DND-41 (cell line): ENCODE measurements around the gene ISYNA1.
"Not testable (repeated sequence)": the region's sequence is repeated elsewhere in the genome, so short reads cannot be mapped to it uniquely, and the experiment has no call there.

ENCODE experiments used
- ATAC-seq: fragments of 200-7000 bp; cut with Tn5 transposase; 3 replicates; pipeline ENCODE4 v1.9.1; 2021; ENCODE audit warnings: low read depth; ENCODE audit not compliant: insufficient read depth
- DNase-seq: peaks from one replicate; pipeline ENCODE4 v3.0.0-alpha.2; 2020
- H2AFZ ChIP-seq: 2 replicates; pipeline ENCODE4 v1.6.0; 2012; ENCODE audit warnings: low read depth, low read length
- H3K27ac ChIP-seq: 2 replicates; pipeline ENCODE4 v1.5.1; 2012; ENCODE audit warnings: low read length, inconsistent platforms
- H3K27me3 ChIP-seq: fragments of 200-600 bp; sonication (generic); 2 replicates; pipeline ENCODE4 v1.6.0; 2012; ENCODE audit warnings: low read length, mild to moderate bottlenecking, inconsistent platforms; ENCODE audit not compliant: insufficient read depth, poor library complexity
- H3K36me3 ChIP-seq: 2 replicates; pipeline ENCODE4 v1.5.1; 2012; ENCODE audit warnings: low read length, inconsistent platforms; ENCODE audit not compliant: insufficient read depth
- H3K4me1 ChIP-seq: 2 replicates; pipeline ENCODE4 v1.5.1; 2012; ENCODE audit warnings: mild to moderate bottlenecking, low read length; ENCODE audit not compliant: insufficient read depth
- H3K4me2 ChIP-seq: 2 replicates; pipeline ENCODE4 v1.6.0; 2012; ENCODE audit warnings: mild to moderate bottlenecking, moderate library complexity, low read length, inconsistent platforms; ENCODE audit not compliant: insufficient read depth
- H3K4me3 ChIP-seq, 2 experiments: fragments of 200-600 bp in 1 of 2; shearing (Covaris generic) in 1 of 2; 2 replicates each; pipeline ENCODE4 v1.5.1; 2012 to 2016; ENCODE audit warnings: inconsistent platforms in 2 of 2, low read length in 2 of 2, mild to moderate bottlenecking in 2 of 2, low read depth in 1 of 2, moderate library complexity in 1 of 2
- H3K79me2 ChIP-seq: 2 replicates; pipeline ENCODE4 v1.6.0; 2012; ENCODE audit warnings: low read length, inconsistent platforms; ENCODE audit not compliant: insufficient read depth
- H3K9ac ChIP-seq: 2 replicates; pipeline ENCODE4 v1.6.0; 2012; ENCODE audit warnings: low read depth, mild to moderate bottlenecking, inconsistent platforms, low read length, moderate library complexity
- H3K9me3 ChIP-seq: 2 replicates; pipeline ENCODE4 v1.5.1; 2012; ENCODE audit warnings: low read length, moderate library complexity, mild to moderate bottlenecking, inconsistent platforms; ENCODE audit not compliant: insufficient read depth, severe bottlenecking
- H4K20me1 ChIP-seq: 2 replicates; pipeline ENCODE4 v1.6.0; 2012; ENCODE audit warnings: low read length; ENCODE audit not compliant: insufficient read depth
- EZH2 ChIP-seq: IDR thresholded peaks from 3 replicates; pipeline ENCODE4 v1.6.1; 2012; ENCODE audit warnings: borderline replicate concordance, low read depth, mild to moderate bottlenecking, moderate library complexity, low read length, inconsistent platforms; ENCODE audit not compliant: severe bottlenecking
- TF ChIP-seq, protein P1 (sequence below): IDR thresholded peaks from 2 replicates; pipeline ENCODE4 v1.5.1; 2012; ENCODE audit warnings: borderline replicate concordance, low read length, moderate library complexity, mild to moderate bottlenecking; ENCODE audit not compliant: poor library complexity, severe bottlenecking; ENCODE audit errors: extremely low read depth

ISYNA1 gene

DNA sequence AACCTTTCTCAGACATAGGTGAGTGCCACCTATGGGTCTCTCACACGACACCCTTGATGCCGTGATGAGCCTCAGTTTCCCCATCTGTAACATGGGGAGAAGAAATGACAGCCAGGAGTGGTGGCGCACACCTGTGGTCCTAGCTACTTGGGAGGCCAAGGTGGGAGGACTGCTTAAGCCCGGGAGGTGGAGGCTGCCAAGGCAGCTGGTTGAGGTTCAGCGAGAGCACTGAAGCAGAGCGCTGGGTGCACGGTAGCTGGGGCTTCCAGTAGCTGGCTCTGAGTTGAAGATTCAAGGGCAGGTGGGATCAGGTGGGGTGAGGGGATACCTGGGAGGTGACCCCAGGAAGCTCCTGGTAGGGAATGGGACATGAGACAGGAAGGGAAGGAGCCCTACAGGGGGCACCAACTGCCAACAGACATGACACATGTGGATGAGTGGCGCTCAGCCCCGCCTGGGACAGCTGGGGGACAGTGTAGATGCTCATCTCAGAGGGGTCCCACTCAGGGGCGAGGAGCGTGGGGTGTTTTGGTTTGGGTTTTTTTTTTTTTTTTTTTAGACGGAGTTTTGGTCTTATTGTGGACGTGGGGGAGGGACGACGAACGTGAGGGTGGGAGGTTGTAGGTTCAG is 25.2 kb downstream of the ISYNA1 start:
- no peak for DNase-seq

DNA sequence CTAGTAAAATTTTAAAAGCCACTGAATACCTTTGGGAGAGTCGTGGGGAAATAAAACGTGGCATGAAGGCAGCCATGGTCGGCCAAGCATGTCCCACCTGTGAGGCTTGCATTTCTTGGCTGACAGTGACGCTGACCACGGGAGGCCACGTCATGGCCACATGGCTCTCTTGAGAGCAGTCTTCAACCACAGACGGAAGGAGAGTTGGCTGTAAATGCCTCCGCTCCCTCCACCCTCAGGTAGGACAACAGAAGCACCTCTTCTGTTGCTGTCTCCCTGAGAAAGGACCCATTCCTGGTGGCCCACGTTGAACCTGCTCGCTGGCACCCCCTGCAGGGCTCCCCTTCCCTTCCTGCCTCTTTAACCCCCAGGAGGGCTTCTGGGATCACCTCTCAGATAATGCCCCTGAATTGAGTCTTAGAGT is 29.9 kb downstream of the ISYNA1 start:
- H3K4me3 ChIP-seq = no peak overlapping the region
- no peaks in the 10 kb centered on the region for H3K36me3 ChIP-seq
- H3K4me2 ChIP-seq = no peak overlapping the region
- no peaks in the 10 kb centered on the region for H3K4me1 ChIP-seq
- H3K27me3 ChIP-seq = no peaks in the 10 kb centered on the region
- H3K9ac ChIP-seq = no peak overlapping the region
- TF ChIP-seq, protein P1, sequence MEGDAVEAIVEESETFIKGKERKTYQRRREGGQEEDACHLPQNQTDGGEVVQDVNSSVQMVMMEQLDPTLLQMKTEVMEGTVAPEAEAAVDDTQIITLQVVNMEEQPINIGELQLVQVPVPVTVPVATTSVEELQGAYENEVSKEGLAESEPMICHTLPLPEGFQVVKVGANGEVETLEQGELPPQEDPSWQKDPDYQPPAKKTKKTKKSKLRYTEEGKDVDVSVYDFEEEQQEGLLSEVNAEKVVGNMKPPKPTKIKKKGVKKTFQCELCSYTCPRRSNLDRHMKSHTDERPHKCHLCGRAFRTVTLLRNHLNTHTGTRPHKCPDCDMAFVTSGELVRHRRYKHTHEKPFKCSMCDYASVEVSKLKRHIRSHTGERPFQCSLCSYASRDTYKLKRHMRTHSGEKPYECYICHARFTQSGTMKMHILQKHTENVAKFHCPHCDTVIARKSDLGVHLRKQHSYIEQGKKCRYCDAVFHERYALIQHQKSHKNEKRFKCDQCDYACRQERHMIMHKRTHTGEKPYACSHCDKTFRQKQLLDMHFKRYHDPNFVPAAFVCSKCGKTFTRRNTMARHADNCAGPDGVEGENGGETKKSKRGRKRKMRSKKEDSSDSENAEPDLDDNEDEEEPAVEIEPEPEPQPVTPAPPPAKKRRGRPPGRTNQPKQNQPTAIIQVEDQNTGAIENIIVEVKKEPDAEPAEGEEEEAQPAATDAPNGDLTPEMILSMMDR = peak; percentile 64
- no peak for TF ChIP-seq EZH2
- ATAC-seq (0 out of 3 replicates have a peak, but pooled peaks have one; percentile 43), DNase-seq (peak; percentile 50)
- no peaks in the 10 kb centered on the region for H3K79me2 ChIP-seq
- H4K20me1 ChIP-seq = no peaks in the 10 kb centered on the region
- no peaks in the 10 kb centered on the region for H3K9me3 ChIP-seq
- no peak overlapping the region for H2AFZ ChIP-seq
- no peak overlapping the region for H3K27ac ChIP-seq

More for the DNA sequence above, 25.2 kb downstream of the ISYNA1 start:
- TF ChIP-seq, protein P1 = no peak
- no peak for TF ChIP-seq EZH2
- H3K4me1 ChIP-seq = peaks cover 39% of the 10 kb centered on the region
- H3K9ac ChIP-seq = no peak overlapping the region
- no peak overlapping the region for H2AFZ ChIP-seq
- peaks cover 23% of the 10 kb centered on the region for H3K27me3 ChIP-seq
- no peaks in the 10 kb centered on the region for H3K79me2 ChIP-seq
- no peak overlapping the region for H3K4me2 ChIP-seq
- no peaks in the 10 kb centered on the region for H3K36me3 ChIP-seq
- H3K9me3 ChIP-seq = no peaks in the 10 kb centered on the region
- no peaks in the 10 kb centered on the region; the same call in 1 of the 2 replicates for H4K20me1 ChIP-seq
- H3K4me3 ChIP-seq = no peak overlapping the region
- no peak overlapping the region for H3K27ac ChIP-seq
- no peak for ATAC-seq

DNA sequence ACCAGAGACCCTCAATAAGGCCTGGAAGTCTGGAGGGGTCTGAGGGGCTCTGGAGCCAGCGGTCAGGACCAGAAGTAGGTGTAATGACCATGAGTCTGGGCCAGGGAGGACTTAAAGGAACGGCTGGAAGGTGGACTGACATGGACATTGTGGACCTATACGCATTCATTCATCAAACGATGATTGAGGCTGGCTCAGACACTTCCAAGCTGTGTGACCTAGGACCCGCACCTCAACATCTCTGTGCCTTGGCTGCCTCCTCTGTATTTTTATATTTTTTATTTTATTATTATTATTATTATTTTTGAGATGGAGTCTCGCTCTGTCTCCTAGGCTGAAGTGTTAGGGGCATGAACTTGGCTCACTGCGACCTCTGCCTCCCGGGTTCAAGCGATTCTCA is 31.2 kb downstream of the ISYNA1 start:
- H3K36me3 ChIP-seq = no peaks in the 10 kb centered on the region
- TF ChIP-seq, protein P1 = no peak
- no peak for TF ChIP-seq EZH2
- no peaks in the 10 kb centered on the region for H3K4me1 ChIP-seq
- no peaks in the 10 kb centered on the region for H3K27me3 ChIP-seq
- no peak overlapping the region for H3K27ac ChIP-seq
- no peak for ATAC-seq
- H3K9me3 ChIP-seq = no peaks in the 10 kb centered on the region
- no peaks in the 10 kb centered on the region for H3K79me2 ChIP-seq
- H3K4me2 ChIP-seq = no peak overlapping the region
- no peak overlapping the region for H2AFZ ChIP-seq
- no peak overlapping the region for H3K9ac ChIP-seq
- no peak overlapping the region for H3K4me3 ChIP-seq
- no peaks in the 10 kb centered on the region for H4K20me1 ChIP-seq
- DNase-seq = no peak

DNA sequence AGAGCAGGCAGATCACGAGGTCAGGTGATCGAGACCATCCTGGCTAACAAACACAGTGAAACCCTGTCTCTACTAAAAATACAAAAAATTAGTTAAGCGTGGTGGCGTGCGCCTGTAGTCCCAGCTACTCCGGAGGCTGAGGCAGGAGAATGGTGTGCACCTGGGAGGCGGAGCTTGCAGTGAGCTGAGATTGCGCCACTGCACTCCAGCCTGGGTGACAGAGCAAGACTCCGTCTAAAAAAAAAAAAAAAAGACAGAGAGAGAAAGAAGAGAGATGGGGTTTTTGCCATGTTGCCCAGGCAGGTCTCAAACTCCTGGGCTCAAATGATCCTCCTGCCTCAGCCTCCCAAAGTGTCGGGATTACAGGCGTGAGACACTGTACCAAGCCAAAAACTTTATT is 32.2 kb downstream of the ISYNA1 start:
- H3K9me3 ChIP-seq, H3K27ac ChIP-seq, H4K20me1 ChIP-seq, H2AFZ ChIP-seq, ATAC-seq, H3K27me3 ChIP-seq, H3K36me3 ChIP-seq, H3K4me1 ChIP-seq, DNase-seq, H3K4me2 ChIP-seq, H3K4me3 ChIP-seq, H3K79me2 ChIP-seq, H3K9ac ChIP-seq: not testable (repeated sequence)

DNA sequence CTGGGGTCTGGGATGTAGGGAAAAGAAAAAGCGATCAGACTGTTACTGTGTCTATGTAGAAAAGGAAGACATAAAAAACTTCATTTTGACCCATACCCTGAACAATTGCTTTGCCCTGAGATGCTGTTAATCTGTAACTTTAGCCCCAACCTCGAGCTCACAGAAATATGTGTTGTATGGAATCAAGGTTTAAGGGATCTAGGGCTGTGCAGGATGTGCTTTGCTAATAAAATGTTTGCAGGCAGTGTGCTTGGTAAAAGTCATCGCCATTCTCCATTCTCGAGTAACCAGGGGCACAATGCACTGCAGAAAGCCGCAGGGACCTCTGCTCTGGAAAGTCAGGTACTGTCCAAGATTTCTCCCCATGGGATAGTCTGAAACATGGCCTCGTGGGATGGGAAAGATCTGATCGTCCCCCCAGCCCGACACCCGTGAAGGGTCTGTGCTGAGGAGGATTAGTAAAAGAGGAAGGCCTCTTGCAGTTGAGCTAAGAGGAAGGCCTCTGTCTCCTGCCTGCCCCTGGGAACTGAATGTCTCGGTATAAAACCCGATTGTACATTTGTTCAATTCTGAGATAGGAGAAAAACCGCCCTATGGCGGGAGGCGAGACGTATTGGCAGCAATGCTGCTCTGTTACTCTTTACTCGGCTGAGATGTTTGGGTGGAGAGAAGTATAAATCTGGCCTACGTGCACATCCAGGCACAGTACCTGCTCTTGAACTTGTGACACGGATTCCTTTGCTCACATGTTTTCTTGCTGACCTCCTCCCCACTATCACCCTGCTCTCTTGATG is 35.3 kb downstream of the ISYNA1 start:
- H3K36me3 ChIP-seq, ATAC-seq, H3K9me3 ChIP-seq, H3K4me2 ChIP-seq, H3K4me1 ChIP-seq, H3K4me3 ChIP-seq, H3K27ac ChIP-seq, H3K79me2 ChIP-seq, H3K9ac ChIP-seq, H4K20me1 ChIP-seq, H3K27me3 ChIP-seq, H2AFZ ChIP-seq, DNase-seq: not testable (repeated sequence)
